ENCODE results near the gene PID1.

The PID1 gene

DNA sequence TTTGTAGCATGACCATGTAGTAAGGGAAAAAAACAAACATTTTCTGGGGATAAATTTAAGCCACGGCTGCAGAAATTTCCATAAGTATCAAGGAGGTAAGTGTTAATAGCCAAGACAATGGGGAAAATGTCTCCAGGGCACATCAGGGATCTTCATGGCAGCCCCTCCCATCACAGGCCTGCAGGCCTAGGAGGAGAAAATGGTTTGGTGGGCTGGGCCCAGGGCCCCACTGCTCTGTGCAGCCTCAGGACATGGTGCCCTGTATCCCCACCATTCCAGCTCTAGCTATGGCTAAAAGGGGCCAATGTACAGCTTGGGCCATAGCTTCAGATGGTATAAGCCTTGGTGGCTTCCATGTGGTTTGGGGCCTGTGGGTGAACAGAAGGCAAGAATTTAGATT lies 271.8 kb downstream of the PID1 start:
- no peaks in the 10 kb centered on the region for H3K36me3 ChIP-seq
- intact Hi-C loops (cut with DNase I; ENCODE audit: low total_unique reads) = no loop called here
- no peaks in the 10 kb centered on the region for H3K4me1 ChIP-seq
- TF ChIP-seq, protein P1, sequence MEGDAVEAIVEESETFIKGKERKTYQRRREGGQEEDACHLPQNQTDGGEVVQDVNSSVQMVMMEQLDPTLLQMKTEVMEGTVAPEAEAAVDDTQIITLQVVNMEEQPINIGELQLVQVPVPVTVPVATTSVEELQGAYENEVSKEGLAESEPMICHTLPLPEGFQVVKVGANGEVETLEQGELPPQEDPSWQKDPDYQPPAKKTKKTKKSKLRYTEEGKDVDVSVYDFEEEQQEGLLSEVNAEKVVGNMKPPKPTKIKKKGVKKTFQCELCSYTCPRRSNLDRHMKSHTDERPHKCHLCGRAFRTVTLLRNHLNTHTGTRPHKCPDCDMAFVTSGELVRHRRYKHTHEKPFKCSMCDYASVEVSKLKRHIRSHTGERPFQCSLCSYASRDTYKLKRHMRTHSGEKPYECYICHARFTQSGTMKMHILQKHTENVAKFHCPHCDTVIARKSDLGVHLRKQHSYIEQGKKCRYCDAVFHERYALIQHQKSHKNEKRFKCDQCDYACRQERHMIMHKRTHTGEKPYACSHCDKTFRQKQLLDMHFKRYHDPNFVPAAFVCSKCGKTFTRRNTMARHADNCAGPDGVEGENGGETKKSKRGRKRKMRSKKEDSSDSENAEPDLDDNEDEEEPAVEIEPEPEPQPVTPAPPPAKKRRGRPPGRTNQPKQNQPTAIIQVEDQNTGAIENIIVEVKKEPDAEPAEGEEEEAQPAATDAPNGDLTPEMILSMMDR (IDR thresholded peaks at IDR 0.05) = no peak
- no peak overlapping the region for H3K4me3 ChIP-seq
- no peaks in the 10 kb centered on the region for H3K9me3 ChIP-seq
- no peak for DNase-seq
- no peaks in the 10 kb centered on the region for H3K27me3 ChIP-seq
- H3K27ac ChIP-seq = no peak overlapping the region

DNA sequence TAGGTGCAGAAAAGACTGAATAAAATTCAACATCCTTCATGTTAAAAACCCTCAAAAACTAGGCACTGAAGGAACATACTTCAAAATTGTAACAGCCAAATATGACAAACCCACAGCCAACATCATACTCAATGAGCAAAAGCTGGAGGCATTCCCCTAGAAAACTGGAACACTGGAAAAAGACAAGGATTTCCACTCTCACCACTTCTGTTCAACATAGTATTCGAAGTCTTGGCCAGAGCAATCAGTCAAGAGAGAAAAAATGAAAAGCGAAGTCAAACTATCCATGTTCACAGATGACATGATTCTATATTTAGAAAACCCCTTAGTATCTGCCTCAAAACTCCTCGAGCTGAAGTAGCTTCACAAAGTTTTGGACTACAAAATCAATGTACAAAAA lies 282.3 kb downstream of the PID1 start:
- TF ChIP-seq, protein P1 (IDR thresholded peaks at IDR 0.05) = no peak
- H3K27ac ChIP-seq = no peak overlapping the region
- intact Hi-C loops (cut with DNase I; ENCODE audit: low total_unique reads) = no loop called here
- no peaks in the 10 kb centered on the region for H3K4me1 ChIP-seq
- H3K9me3 ChIP-seq = peaks cover 0 to 3% (median 0%) of the 10 kb centered on the region in 3 donors
- no peaks in the 10 kb centered on the region for H3K36me3 ChIP-seq
- no peak overlapping the region for H3K4me3 ChIP-seq
- no peak for DNase-seq
- H3K27me3 ChIP-seq = no peaks in the 10 kb centered on the region

DNA sequence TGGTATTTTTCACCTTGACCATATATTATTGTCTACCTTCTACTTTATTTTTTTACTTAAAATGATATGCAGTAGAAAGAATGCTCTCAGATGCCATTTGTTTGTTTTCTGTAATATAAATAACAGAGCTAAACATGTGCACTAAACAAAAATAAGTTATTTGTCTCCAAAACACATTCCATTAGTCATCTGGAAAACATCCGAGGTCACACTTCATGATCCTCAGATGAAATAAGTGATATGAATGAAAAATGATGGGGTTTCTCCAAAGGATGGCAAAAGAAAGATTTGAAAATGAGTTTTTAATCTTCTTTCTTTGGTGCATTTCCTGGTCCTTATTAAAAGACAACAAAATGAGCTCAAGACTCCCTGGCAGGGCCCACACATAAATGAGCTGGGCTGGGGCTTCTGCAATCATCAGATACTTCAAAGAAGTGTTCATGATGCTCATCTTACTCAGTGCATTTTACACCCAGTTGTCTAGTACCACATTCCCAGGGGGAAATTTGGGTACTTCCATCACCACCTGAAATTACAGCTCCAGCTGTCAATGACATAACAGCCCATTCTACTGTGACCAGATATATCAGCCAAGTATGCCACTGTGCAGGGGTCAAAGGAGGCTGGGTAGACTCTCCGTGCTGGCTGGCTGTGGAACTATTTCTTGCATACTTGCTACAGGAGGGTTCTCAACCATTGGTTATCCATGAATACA lies 283.5 kb downstream of the PID1 start:
- H3K27me3 ChIP-seq = no peaks in the 10 kb centered on the region
- intact Hi-C loops (cut with DNase I; ENCODE audit: low total_unique reads) = no loop called here
- peaks cover 0 to 3% (median 0%) of the 10 kb centered on the region in 3 donors for H3K9me3 ChIP-seq
- no peaks in the 10 kb centered on the region for H3K36me3 ChIP-seq
- DNase-seq = no peak
- H3K4me3 ChIP-seq = no peak overlapping the region
- no peak overlapping the region for H3K27ac ChIP-seq
- no peaks in the 10 kb centered on the region for H3K4me1 ChIP-seq
- TF ChIP-seq, protein P1 (IDR thresholded peaks at IDR 0.05) = no peak

DNA sequence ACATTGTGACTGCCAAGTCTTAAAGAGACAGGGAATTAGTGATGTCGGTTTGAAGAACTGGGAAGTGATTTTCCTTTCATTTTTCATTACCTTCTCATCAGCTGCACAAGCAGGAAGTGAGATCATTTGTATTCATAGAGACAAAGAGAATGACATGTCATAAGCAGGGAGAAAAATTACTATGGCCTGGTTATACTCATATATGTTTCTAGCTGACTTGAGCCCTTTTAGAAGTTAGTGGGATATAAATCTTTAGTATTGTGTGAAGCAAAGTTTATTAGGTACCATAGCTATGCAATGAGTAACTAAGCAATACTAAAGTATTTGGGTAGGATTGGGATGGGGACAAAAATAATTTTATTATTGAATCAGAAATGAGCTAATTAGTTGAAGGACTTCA lies 284.1 kb downstream of the PID1 start:
- Histone ChIP-seq H3K4me3 (no peak overlapping the region), H3K36me3 (no peaks in the 10 kb centered on the region), H3K27me3 (no peaks in the 10 kb centered on the region), H3K4me1 (no peaks in the 10 kb centered on the region), H3K9me3 (no peaks in the 10 kb centered on the region), H3K27ac (no peak overlapping the region)
- intact Hi-C loops (cut with DNase I; ENCODE audit: low total_unique reads) = no loop called here
- TF ChIP-seq, protein P1 (IDR thresholded peaks at IDR 0.05) = no peak
- no peak for DNase-seq

DNA sequence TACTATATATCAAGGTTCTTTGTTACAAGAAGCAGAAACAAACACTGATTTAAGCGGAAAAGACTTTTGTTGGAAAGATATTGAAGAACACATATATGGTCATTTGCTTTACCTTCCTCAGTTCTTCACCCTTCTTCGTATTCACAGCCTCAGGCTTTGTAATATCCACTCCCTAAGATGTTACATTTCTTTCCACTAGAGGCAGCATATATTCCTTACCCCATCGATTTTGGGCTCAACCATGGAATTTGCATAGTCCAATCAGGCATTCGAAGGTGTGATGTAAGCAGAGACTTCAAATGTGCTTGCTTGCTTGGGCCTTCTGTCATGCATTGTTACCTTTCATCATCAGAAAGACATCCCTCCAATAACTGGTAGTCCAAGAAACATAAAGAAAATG lies 287.4 kb downstream of the PID1 start:
- no peaks in the 10 kb centered on the region for H3K36me3 ChIP-seq
- peaks cover 0 to 5% (median 0%) of the 10 kb centered on the region in 3 donors for H3K9me3 ChIP-seq
- no peak for DNase-seq
- H3K27me3 ChIP-seq = no peaks in the 10 kb centered on the region
- no peak overlapping the region for H3K4me3 ChIP-seq
- H3K4me1 ChIP-seq = no peaks in the 10 kb centered on the region
- H3K27ac ChIP-seq = no peak overlapping the region
- TF ChIP-seq, protein P1 (IDR thresholded peaks at IDR 0.05) = no peak
- intact Hi-C loops (cut with DNase I; ENCODE audit: low total_unique reads) = no loop called here

Data from tibial artery (tissue), 4 donors.